Transverse colon (tissue), 4 donors: ENCODE results near the gene CLDN4. TPM values are rescaled to one million over a fixed set of nuclear protein-coding genes. Genes with fewer than 3 reads are reported as not detected.
A peak's percentile ranks its signal among the peaks of the same experiment; 100 is the strongest.

Experiments used
- DNase-seq: peaks from one replicate; pipeline ENCODE4 v3.0.0-alpha.2; 2019
- H3K27ac ChIP-seq, 4 donors: fragments of 200-600 bp; sonication (generic); 2 replicates each; pipeline ENCODE4 v1.5.1; 2016 to 2018; ENCODE audit warnings: inconsistent platforms in 4 of 4
- H3K27me3 ChIP-seq: fragments of 200-600 bp; sonication (generic); 2 replicates; pipeline ENCODE4 v1.5.1; 2017; ENCODE audit warnings: inconsistent platforms
- H3K36me3 ChIP-seq, 4 donors: fragments of 200-600 bp; sonication (generic); 2 replicates each; pipeline ENCODE4 v1.5.1; 2017 to 2019; ENCODE audit warnings: inconsistent platforms in 4 of 4
- H3K4me1 ChIP-seq, 4 donors: fragments of 200-600 bp; sonication (generic); 2 replicates each; pipeline ENCODE4 v1.5.1; 2017 to 2020; ENCODE audit warnings: inconsistent platforms in 4 of 4
- H3K4me3 ChIP-seq, 4 donors: fragments of 200-600 bp; sonication (generic); 1 replicate in 1 of 4; 2 replicates in 3 of 4; pipeline versions ENCODE4 v1.5.1 to v1.6.1; 2017 to 2019; ENCODE audit warnings: inconsistent platforms in 4 of 4
- H3K9me3 ChIP-seq, 2 donors: fragments of 200-600 bp; sonication (generic); 2 replicates each; pipeline ENCODE4 v1.5.1; 2017 to 2019; ENCODE audit warnings: inconsistent platforms in 2 of 2
- EP300 ChIP-seq: sonication (generic); formaldehyde crosslinking; IDR thresholded peaks from one replicate; pipeline ENCODE4 v1.6.1; 2017; ENCODE audit warnings: antibody characterized with exemption, low read depth
- POLR2A ChIP-seq: fragments of 450-650 bp; IDR thresholded peaks from one replicate; pipeline ENCODE4 v1.6.1; 2016; ENCODE audit warnings: antibody characterized with exemption, mild to moderate bottlenecking, moderate library complexity
- POLR2AphosphoS5 ChIP-seq, 3 donors: sonication (generic); formaldehyde crosslinking; IDR thresholded peaks; one replicate each; pipeline ENCODE4 v1.6.1; 2016; ENCODE audit warnings: antibody characterized with exemption in 3 of 3
- WGBS, 2 donors: methylation state at CpG; one replicate each; pipeline ENCODE4 v1.1.5; 2018; ENCODE audit warnings: low coverage in 1 of 2; 5-methylcytosine and 5-hydroxymethylcytosine counted together
- in situ Hi-C, 4 donors: fragments of 200-750 bp; cut with MboI; loops; one replicate each; pipeline versions ENCODE4 v1.15.0 to v1.15.1; 2017; ENCODE audit warnings: low sequenced_read_pairs in 3 of 4, low pct_ligation_motif_present in 1 of 4, low pct_unique_long_range_greater_than_20kb in 1 of 4
- intact Hi-C: fragments of 100-400 bp; cut with DNase I; formaldehyde crosslinking; loops from one replicate; pipeline ENCODE4 v1.15.1; 2023; ENCODE audit warnings: low total_unique reads
- total RNA-seq, 4 donors: library from RNA; depleted of rRNA; stranded (reverse); fragments of >200 nt; gene quantifications; one replicate each; pipeline ENCODE4 v1.1.0, GENCODE V29; 2016
- TF ChIP-seq, protein P1 (sequence below), 5 experiments: fragments of 200-600 bp in 3 of 5; fragments of 450-650 bp in 2 of 5; sonication (generic) in 3 of 5; IDR thresholded peaks; 1 replicate in 2 of 5; 2 replicates in 3 of 5; pipeline ENCODE4 v1.5.1; 2016 to 2017; ENCODE audit warnings: antibody characterized with exemption in 5 of 5, inconsistent platforms in 3 of 5, mild to moderate bottlenecking in 2 of 5, moderate library complexity in 1 of 5

Gene CLDN4
- total RNA-seq, 4 donors from 2014 or later: 555 to 1,122 (median 815) TPM

- in situ Hi-C loops (loop anchor here in 1 of 4 donors (5.0 kb wide), 1 partner anchor 46 kb away; no protein-coding TSS in a partner anchor), intact Hi-C loops (no loop called here)
Measured at GRCh38 chr7:73810998-73811360, 19.8 kb upstream of the CLDN4 start.

GRCh38 chr7:73811760-73812168, 19.0 kb upstream of the CLDN4 start:
- in situ Hi-C loops (loop anchor here in 1 of 4 donors (5.0 kb wide), 1 partner anchor 46 kb away; no protein-coding TSS in a partner anchor), intact Hi-C loops (no loop called here)
- WGBS, 2 donors: 10 to 40% methylated on average over 2 to 11 of the region's 11 CpGs

More at GRCh38 chr7:73810998-73811360, 19.8 kb upstream of the CLDN4 start:
- Histone ChIP-seq H3K4me1 (peaks cover 5 to 27% (median 17%) of the 10 kb centered on the region in 4 donors), H3K4me3 (no peak overlapping the region), H3K27me3 (peaks cover 3% of the 10 kb centered on the region), H3K27ac (peak overlapping the region; percentile 79 to 89 (median 87)), H3K36me3 (no peaks in the 10 kb centered on the region), H3K9me3 (no peaks in the 10 kb centered on the region)
- TF ChIP-seq POLR2AphosphoS5 (IDR thresholded peaks at IDR 0.05): no peak
- TF ChIP-seq POLR2A: no peak
- TF ChIP-seq, protein P1, sequence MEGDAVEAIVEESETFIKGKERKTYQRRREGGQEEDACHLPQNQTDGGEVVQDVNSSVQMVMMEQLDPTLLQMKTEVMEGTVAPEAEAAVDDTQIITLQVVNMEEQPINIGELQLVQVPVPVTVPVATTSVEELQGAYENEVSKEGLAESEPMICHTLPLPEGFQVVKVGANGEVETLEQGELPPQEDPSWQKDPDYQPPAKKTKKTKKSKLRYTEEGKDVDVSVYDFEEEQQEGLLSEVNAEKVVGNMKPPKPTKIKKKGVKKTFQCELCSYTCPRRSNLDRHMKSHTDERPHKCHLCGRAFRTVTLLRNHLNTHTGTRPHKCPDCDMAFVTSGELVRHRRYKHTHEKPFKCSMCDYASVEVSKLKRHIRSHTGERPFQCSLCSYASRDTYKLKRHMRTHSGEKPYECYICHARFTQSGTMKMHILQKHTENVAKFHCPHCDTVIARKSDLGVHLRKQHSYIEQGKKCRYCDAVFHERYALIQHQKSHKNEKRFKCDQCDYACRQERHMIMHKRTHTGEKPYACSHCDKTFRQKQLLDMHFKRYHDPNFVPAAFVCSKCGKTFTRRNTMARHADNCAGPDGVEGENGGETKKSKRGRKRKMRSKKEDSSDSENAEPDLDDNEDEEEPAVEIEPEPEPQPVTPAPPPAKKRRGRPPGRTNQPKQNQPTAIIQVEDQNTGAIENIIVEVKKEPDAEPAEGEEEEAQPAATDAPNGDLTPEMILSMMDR (IDR thresholded peaks at IDR 0.05): no peak
- no peak for TF ChIP-seq EP300
- 67% methylated on average over 3 of the region's 4 CpGs; no CpG with 5 or more reads in 1 of the 2 donors for WGBS, 2 donors
- no peak for DNase-seq

DNA sequence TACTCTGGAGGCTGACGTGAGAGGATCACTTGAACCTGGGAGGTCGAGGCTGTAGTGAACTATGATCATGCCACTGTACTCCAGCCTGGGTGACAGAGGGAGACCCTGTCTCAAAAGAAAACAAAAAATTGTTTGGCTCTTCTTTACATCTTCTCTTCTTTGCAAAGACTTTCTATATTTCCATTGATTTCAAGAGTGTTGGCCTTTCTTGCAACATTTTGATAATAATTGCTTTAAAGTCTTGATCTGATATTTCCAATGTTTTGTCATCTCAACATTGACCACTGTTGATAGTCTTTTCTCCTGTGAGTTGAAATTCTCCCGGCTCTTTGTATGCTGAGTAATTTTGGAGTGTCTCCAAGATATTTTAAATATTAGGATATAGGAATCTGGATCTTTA, 17.8 kb upstream of the CLDN4 start:
- no peak for TF ChIP-seq EP300
- TF ChIP-seq POLR2A: no peak
- TF ChIP-seq, protein P1 (IDR thresholded peaks at IDR 0.05): no peak
- TF ChIP-seq POLR2AphosphoS5 (IDR thresholded peaks at IDR 0.05): no peak
- no peaks in the 10 kb centered on the region for H3K36me3 ChIP-seq
- peaks cover 5 to 27% (median 17%) of the 10 kb centered on the region in 4 donors for H3K4me1 ChIP-seq
- H3K27ac ChIP-seq: no peak overlapping the region
- in situ Hi-C loops (loop anchor here in 1 of 4 donors (5.0 kb wide), 1 partner anchor 44 kb away; no protein-coding TSS in a partner anchor), intact Hi-C loops (no loop called here)
- no peak overlapping the region for H3K4me3 ChIP-seq
- WGBS, 2 donors: 86 to 88% methylated on average over 1 to 3 of the region's 3 CpGs
- H3K27me3 ChIP-seq: peaks cover 3% of the 10 kb centered on the region
- H3K9me3 ChIP-seq: no peaks in the 10 kb centered on the region
- no peak for DNase-seq

More at GRCh38 chr7:73811760-73812168, 19.0 kb upstream of the CLDN4 start:
- H3K4me1 ChIP-seq: peaks cover 5 to 27% (median 17%) of the 10 kb centered on the region in 4 donors
- H3K27me3 ChIP-seq: peaks cover 3% of the 10 kb centered on the region
- TF ChIP-seq, protein P1 (IDR thresholded peaks at IDR 0.05): peak; percentile 78 to 93 (median 89)
- peak in 2 of 3 donors; percentile 31 to 54 for TF ChIP-seq POLR2AphosphoS5 (IDR thresholded peaks at IDR 0.05)
- TF ChIP-seq POLR2A: no peak
- no peak for TF ChIP-seq EP300
- no peak overlapping the region for H3K4me3 ChIP-seq
- peak overlapping the region; percentile 79 to 89 (median 87) for H3K27ac ChIP-seq
- DNase-seq: peak; percentile 88
- no peaks in the 10 kb centered on the region for H3K36me3 ChIP-seq
- no peaks in the 10 kb centered on the region for H3K9me3 ChIP-seq

DNA sequence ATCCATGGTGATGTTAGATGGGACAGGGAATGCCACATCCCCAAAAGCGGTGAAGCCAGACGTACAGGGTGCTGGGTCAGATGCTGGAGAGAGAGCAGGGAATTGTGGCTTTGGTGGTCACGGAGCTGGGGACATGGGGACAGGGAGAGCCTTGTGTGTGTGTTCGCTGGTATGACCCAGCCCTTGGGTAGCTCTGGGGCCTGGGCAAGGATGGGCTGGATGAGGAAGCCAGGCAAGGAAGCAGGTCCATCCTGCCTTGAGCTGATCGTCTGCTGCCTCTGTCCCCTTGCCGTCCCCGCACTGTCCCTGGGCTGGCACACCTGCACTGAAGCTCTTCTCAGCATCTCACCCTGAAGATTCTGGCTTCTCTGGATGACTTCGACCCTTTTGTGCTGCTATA, 15.4 kb upstream of the CLDN4 start:
- peaks cover 1% of the 10 kb centered on the region for H3K27me3 ChIP-seq
- DNase-seq: no peak
- H3K4me3 ChIP-seq: no peak overlapping the region
- 70 to 89% methylated on average over 2 to 8 of the region's 8 CpGs for WGBS, 2 donors
- intact Hi-C loops (no loop called here), in situ Hi-C loops (no loop called here)
- H3K36me3 ChIP-seq: no peaks in the 10 kb centered on the region
- no peak for TF ChIP-seq POLR2A
- TF ChIP-seq EP300: no peak
- TF ChIP-seq POLR2AphosphoS5 (IDR thresholded peaks at IDR 0.05): no peak
- TF ChIP-seq, protein P1 (IDR thresholded peaks at IDR 0.05): no peak
- no peak overlapping the region for H3K27ac ChIP-seq
- no peaks in the 10 kb centered on the region for H3K9me3 ChIP-seq
- peaks cover 3 to 17% (median 11%) of the 10 kb centered on the region in 4 donors for H3K4me1 ChIP-seq
